Neural cell (in vitro differentiated cells): Measurements from ENCODE around the gene SPECC1L. TPM values are rescaled to one million over a fixed set of nuclear protein-coding genes. Genes with fewer than 3 reads are reported as not detected.

ENCODE experiments used
- H2AFZ ChIP-seq: fragments of 200-600, 300-800 bp; sonication (generic), shearing (Covaris generic); 2 replicates; pipeline ENCODE4 v1.6.0; 2014; ENCODE audit warnings: low read depth, mild to moderate bottlenecking, antibody characterized with exemption, low read length, moderate library complexity
- H3F3A ChIP-seq: fragments of 200-600 bp; shearing (Covaris generic); 2 replicates; pipeline ENCODE4 v1.6.1; 2016; ENCODE audit warnings: mild to moderate bottlenecking, moderate library complexity, mixed read lengths, antibody characterized with exemption, low read length; ENCODE audit not compliant: insufficient read depth, poor library complexity, severe bottlenecking
- H3K27ac ChIP-seq: fragments of 200-600, 300-800 bp; sonication (generic), shearing (Covaris generic); 2 replicates; pipeline ENCODE4 v1.5.1; 2014; ENCODE audit warnings: mild to moderate bottlenecking, low read length, moderate library complexity
- H3K27me3 ChIP-seq: fragments of 300-800, 200-600 bp; sonication (generic), shearing (Covaris generic); 2 replicates; pipeline ENCODE4 v1.6.0; 2014; ENCODE audit warnings: mild to moderate bottlenecking, low read depth, low read length, moderate library complexity; ENCODE audit not compliant: insufficient read depth
- H3K36me3 ChIP-seq: fragments of 300-800, 200-600 bp; sonication (generic), shearing (Covaris generic); 2 replicates; pipeline ENCODE4 v1.5.1; 2014; ENCODE audit warnings: mild to moderate bottlenecking, antibody characterized with exemption, low read length, moderate library complexity; ENCODE audit not compliant: insufficient read depth
- H3K4me2 ChIP-seq: fragments of 300-800, 200-600 bp; sonication (generic), shearing (Covaris generic); 2 replicates; pipeline ENCODE4 v1.6.0; 2014; ENCODE audit warnings: mild to moderate bottlenecking, low read length
- H3K4me3 ChIP-seq: fragments of 300-800, 200-600 bp; sonication (generic), shearing (Covaris generic); 2 replicates; pipeline ENCODE4 v1.5.1; 2014; ENCODE audit warnings: mild to moderate bottlenecking, low read length, moderate library complexity
- H3K79me2 ChIP-seq: fragments of 200-600 bp; shearing (Covaris generic); replicated peaks from 2 replicates; pipeline ENCODE4 v1.6.0; 2014; ENCODE audit warnings: mild to moderate bottlenecking, low read length, moderate library complexity; ENCODE audit not compliant: insufficient read depth
- H3K9ac ChIP-seq: fragments of 300-800, 200-600 bp; sonication (generic), shearing (Covaris generic); 2 replicates; pipeline ENCODE4 v1.6.1; 2016; ENCODE audit warnings: mild to moderate bottlenecking, low read length, mixed read lengths
- H3K9me2 ChIP-seq: fragments of 200-600 bp; shearing (Covaris generic); 2 replicates; pipeline ENCODE4 v1.6.1; 2016; ENCODE audit warnings: mild to moderate bottlenecking, low read length, mixed read lengths; ENCODE audit not compliant: insufficient read depth
- H3K9me3 ChIP-seq: fragments of 200-600, 300-800 bp; sonication (generic), shearing (Covaris generic); 2 replicates; pipeline ENCODE4 v1.6.1; 2016; ENCODE audit warnings: mild to moderate bottlenecking, mixed run types, low read length, moderate library complexity, mixed read lengths
- H4K20me1 ChIP-seq: fragments of 200-600 bp; shearing (Covaris generic); 2 replicates; pipeline ENCODE4 v1.6.1; 2016; ENCODE audit warnings: mild to moderate bottlenecking, mixed run types; ENCODE audit not compliant: insufficient read depth
- CTCF ChIP-seq: fragments of 450-650 bp; IDR thresholded peaks from 2 replicates; pipeline ENCODE4 v1.5.1; 2014; ENCODE audit warnings: antibody characterized with exemption, mild to moderate bottlenecking, moderate library complexity; ENCODE audit not compliant: poor library complexity, severe bottlenecking
- EP300 ChIP-seq: fragments of 450-650 bp; conservative IDR thresholded peaks from 2 replicates; pipeline ENCODE4 v1.6.1; 2014; ENCODE audit warnings: antibody characterized with exemption, mild to moderate bottlenecking, moderate library complexity; ENCODE audit not compliant: poor library complexity, severe bottlenecking
- EZH2 ChIP-seq: fragments of 200-600, 300-800 bp; shearing (Covaris generic), sonication (generic); IDR thresholded peaks from 2 replicates; pipeline ENCODE4 v1.6.1; 2014; ENCODE audit warnings: antibody characterized with exemption, low read length, borderline replicate concordance, mild to moderate bottlenecking; ENCODE audit not compliant: insufficient read depth, poor library complexity, severe bottlenecking
- MXI1 ChIP-seq: fragments of 450-650 bp; conservative IDR thresholded peaks from 2 replicates; pipeline ENCODE4 v1.6.1; 2014; ENCODE audit warnings: antibody characterized with exemption, mild to moderate bottlenecking; ENCODE audit not compliant: poor library complexity, severe bottlenecking
- POLR2AphosphoS5 ChIP-seq: IDR thresholded peaks from 2 replicates; pipeline ENCODE4 v1.6.1; 2012
- RAD21 ChIP-seq: fragments of 450-650 bp; conservative IDR thresholded peaks from 2 replicates; pipeline ENCODE4 v1.6.1; 2014; ENCODE audit warnings: antibody characterized with exemption, mild to moderate bottlenecking, moderate library complexity
- REST ChIP-seq: IDR thresholded peaks from 2 replicates; pipeline ENCODE4 v1.6.1; 2012; ENCODE audit warnings: borderline replicate concordance
- SMC3 ChIP-seq: fragments of 450-650 bp; conservative IDR thresholded peaks from 2 replicates; pipeline ENCODE4 v1.6.1; 2014; ENCODE audit warnings: antibody characterized with exemption, mild to moderate bottlenecking, moderate library complexity; ENCODE audit not compliant: poor library complexity
- TAF1 ChIP-seq: IDR thresholded peaks from 2 replicates; pipeline ENCODE4 v1.6.1; 2012; ENCODE audit warnings: low read depth
- polyA plus RNA-seq: library from polyadenylated mRNA; depleted of rRNA; stranded (reverse); fragments of >200 nt; gene quantifications from 2 replicates; pipeline ENCODE4 v1.2.3, GENCODE V29; 2014

The SPECC1L gene
- polyA plus RNA-seq, 1 donor from 2014 or later, result 27.1 TPM

GRCh38 chr22:24466716-24467328, 196.2 kb downstream of the SPECC1L start:
- no peak for TF ChIP-seq TAF1
- no peak for TF ChIP-seq EP300
- TF ChIP-seq POLR2AphosphoS5, result no peak
- no peak for TF ChIP-seq RAD21
- no peak for TF ChIP-seq CTCF
- no peak for TF ChIP-seq EZH2
- no peak for TF ChIP-seq SMC3
- TF ChIP-seq MXI1, result no peak
- no peak for TF ChIP-seq REST
- no peaks in the 10 kb centered on the region for H3K9me3 ChIP-seq
- H2AFZ ChIP-seq, result no peak overlapping the region
- no peaks in the 10 kb centered on the region for H3K36me3 ChIP-seq
- no peak overlapping the region for H3K4me2 ChIP-seq
- no peaks in the 10 kb centered on the region for H3K9me2 ChIP-seq
- H3K4me3 ChIP-seq, result no peak overlapping the region
- H4K20me1 ChIP-seq, result no peaks in the 10 kb centered on the region
- H3K79me2 ChIP-seq, result no peaks in the 10 kb centered on the region
- H3K9ac ChIP-seq, result no peak overlapping the region
- H3F3A ChIP-seq, result no peaks in the 10 kb centered on the region
- H3K27me3 ChIP-seq, result no peaks in the 10 kb centered on the region
- H3K27ac ChIP-seq, result no peak overlapping the region

GRCh38 chr22:24467340-24467739, 196.7 kb downstream of the SPECC1L start:
- Histone ChIP-seq H3F3A (no peaks in the 10 kb centered on the region), H3K9me2 (no peaks in the 10 kb centered on the region), H3K4me3 (no peak overlapping the region), H3K36me3 (no peaks in the 10 kb centered on the region), H3K79me2 (no peaks in the 10 kb centered on the region), H3K27ac (no peak overlapping the region), H4K20me1 (no peaks in the 10 kb centered on the region), H3K9me3 (no peaks in the 10 kb centered on the region), H3K4me2 (no peak overlapping the region), H3K27me3 (no peaks in the 10 kb centered on the region), H3K9ac (no peak overlapping the region), H2AFZ (no peak overlapping the region)
- TF ChIP-seq RAD21, result no peak
- TF ChIP-seq EP300, result no peak
- no peak for TF ChIP-seq POLR2AphosphoS5
- no peak for TF ChIP-seq SMC3
- no peak for TF ChIP-seq TAF1
- no peak for TF ChIP-seq CTCF
- no peak for TF ChIP-seq EZH2
- no peak for TF ChIP-seq REST
- no peak for TF ChIP-seq MXI1
